SKM-1 treated with dmso at 0.1 percent for 144 hours (cell line): ENCODE data around the gene RASA3.

ENCODE experiments used
- DNase-seq: peaks from one replicate; lab custom pipeline; 2025; ENCODE audit not compliant: unreplicated experiment; lab: John Stamatoyannopoulos, UW

RASA3 gene

DNA sequence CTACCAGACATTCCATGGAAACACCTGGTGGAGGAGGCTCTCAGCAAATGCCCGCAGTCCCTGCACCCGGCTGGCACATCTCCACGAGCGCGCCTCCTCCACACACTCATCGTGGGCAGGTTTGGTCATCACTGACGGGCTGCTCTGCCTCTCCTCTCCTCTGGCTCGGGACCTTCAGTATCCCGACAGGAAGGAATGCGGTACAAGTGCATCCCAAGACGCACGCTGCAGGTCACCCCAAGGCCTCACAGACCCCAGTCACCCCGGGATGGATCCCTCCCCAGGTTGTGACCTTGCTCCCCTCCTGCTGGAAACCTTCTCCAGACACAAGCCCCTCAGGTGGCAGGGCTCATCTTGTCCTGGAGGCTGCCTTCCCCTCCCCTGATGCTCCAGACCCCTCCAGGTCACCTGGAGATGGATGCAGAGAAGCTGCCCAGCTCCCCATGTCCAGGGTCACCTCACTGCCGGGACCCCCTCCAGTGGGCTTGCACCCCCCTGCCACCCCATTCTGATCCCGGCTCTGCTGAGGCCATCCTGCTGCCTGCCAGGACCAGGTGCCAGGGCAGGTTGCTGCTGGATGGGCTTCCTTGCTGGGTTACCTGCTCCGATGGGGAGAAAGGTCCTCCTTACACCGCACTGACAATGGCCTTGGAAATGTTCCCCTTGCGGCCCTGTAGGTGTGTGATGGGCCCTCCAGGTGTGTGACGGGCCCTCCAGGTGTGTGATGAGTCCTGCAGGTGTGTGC lies 188.4 kb downstream of the RASA3 start:
- no peak for DNase-seq

DNA sequence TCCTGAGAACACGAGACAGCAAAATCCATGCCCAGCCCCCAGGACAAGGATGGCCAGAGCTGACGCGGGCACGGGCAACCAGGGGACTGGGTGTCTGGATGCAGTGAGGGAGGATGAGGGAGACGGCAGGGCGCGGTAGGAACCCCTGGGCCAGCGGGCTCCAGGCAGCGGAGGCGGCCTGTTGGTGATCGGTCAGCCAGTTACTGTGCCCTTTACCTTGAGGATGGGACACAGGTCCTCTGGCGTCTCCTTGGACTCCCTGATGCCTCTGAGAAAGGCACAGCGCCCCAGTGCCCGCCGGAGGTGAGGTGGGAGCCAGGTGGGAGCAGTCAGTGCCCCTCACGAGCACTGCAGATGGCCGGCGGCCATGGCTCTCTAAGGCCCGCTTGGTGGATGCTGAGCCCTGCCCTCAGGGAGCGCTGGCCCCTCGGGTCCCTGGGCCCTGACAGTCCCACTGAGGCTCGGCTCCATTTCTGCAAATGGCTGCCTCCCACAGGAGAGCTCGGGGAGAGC lies 189.8 kb downstream of the RASA3 start:
- no peak for DNase-seq

DNA sequence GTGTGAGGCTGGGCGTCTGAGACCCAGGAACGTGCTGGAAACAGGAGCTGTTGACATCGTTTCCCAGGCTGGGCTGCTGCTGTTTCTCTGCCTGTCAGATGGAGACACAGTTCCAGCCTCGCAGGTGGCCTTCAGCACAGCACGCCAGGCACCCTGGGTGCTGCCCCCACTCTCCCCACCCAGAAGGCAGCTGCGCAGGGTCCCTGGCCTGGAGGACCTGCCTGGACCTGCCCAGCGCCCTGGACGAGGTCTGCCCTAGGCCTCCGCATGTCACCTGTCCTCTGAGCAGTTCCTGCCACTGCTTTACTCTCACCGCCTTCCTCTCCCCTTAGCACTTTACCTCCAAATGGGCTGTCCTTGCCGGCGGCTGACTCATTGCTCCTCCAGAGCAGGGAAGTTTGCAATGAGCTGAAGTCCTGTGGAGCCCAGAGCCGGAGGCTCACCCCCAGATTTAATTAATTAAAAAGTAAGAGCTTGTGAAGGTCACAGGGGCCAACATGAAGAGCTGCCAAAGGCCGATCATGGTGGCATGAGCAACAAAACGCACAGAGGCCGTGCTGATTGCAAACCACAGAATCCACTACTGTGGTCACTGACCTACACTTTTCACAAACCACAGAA lies 190.7 kb downstream of the RASA3 start:
- DNase-seq, result no peak

DNA sequence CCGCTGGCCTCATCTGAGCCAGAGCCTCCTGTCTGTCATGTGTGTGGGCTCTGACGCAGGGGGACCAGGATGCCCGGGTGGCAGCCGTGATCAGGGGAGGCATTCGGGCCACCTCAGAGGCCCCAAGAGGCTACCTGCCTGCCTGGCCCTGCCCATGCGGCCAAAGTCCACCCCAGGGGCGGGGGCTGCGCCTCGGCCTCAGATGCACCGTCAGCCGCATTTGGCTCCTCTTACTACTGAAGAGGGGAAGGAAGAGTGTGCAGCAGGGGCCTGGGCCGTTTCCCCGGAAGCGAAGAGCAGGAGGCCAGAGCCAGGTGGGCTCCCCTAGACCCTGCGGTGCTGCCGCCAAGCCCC lies 192.5 kb downstream of the RASA3 start:
- DNase-seq, result no peak

DNA sequence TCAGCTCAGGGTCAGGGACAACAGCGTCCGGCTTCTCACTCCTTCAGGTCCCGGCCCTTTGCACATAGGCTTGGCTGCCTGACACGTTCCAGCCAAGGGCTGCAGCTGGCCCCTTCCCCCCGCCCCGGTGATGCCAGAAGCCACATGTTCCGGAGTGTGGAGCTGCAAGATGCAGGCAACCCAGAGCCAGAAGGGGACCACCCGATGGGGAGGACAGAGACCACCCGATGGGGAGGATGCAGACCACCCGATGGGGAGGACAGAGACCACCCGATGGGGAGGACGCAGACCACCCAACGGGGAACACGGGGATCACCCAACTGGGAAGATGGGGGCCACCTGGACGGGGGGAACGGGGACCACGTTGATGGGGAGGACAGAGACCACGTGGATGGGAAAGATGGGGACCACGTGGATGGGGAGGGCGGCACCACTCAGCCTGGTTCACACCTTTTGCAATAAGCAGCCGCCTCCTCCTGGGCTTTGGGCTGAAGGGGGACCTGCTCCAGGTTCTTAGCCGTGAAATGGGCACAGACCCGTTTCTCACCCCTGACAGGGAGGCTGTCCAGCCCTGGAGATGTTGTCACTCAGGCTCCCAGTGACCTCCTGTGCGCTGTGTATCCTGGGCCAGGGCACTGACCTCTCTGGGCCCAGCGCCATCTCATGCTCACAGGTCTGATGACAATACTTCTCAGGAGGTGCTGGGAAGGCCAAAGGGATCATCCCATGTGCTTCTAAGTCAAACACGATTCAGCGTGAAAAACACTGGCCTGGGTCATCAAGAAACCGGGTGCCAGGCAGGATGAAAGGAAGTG lies 193.1 kb downstream of the RASA3 start:
- no peak for DNase-seq

DNA sequence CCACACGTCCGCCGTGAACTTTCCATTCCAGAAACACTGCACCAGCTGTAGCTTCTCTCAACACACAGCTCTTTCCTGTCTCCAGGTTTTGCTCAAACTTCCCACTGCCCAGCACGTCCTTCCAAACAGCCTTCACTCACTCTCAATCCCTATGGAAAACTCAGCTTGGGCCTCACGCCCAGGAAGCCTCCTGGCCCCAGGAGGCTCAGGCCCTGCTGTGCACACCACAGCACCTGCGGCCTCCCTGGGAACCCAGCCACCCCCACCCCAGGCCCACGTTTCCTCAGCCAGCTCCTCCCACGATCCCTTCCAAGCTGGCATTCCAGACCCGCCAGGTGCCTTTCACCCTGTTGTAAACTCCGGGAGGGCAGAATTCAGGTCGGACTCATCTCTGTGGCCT lies 193.7 kb downstream of the RASA3 start:
- DNase-seq, result no peak

DNA sequence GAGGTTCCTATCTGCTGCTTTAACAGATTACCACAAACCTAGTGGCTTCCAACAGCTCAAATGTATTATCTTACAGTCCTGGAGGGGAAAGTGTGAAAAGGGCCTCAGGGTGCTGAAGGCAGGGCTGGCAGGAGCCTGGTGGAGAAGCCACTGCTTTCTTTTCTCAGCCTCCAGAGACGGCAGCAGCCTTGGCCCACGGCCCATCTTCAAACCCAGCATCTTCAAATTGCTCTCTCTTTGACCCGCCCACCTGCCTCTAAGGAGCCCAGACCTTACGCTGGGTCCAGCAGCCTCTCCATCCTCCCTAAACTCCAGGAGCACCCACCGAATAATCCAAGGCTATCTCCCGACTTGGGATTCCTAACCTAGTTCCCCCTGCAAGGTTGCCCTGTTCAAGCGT lies 194.2 kb downstream of the RASA3 start:
- DNase-seq, result no peak

DNA sequence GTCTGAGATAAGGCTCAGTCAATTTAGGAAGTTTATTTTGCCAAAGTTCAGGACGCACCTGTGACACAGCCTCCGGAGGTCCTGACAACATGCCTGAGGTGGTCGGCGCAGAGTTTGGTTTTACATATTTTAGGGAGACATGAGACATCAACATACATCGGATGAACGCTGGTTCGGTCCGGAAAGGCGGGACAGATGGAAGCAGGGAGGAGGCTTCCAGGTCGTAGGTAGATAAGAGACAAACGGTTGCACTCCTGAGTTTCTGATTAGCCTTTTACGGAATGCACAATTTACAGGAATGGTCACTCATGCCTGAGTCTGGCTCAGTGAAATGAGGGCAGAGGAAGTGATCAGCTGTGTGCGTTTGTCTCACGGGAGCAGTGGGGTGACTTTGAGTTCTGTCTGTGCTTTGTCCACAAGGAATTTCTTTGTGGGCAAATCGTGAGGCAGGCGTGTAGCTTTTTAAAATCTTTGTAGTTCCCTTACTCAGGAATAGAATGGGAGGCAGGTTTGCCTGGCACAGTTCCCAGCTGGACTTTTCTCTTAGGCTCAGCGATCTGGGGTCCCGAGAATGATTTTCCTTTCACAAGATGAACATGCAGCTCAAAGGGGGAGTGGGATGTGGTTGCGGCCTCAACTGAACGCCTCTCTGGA lies 194.8 kb downstream of the RASA3 start:
- no peak for DNase-seq

DNA sequence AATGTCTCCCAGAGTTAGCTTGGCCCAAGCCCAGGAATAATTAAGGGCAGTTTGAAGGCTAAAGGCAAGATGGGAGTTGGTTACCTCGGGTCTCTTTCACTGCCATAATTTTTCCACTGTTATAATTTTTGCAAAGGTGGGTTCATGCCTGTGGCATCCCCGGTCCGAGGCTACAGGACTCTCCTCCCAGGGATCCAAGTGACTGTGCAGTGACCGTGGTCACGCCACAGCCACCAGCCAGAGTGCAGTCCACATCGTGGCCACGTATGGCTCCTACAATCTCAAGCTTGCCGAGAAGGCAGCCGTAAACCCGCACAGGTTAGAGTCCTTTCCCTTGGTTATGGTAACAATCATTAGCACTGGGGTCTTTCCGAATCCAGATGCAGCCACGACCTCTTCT lies 195.3 kb downstream of the RASA3 start:
- no peak for DNase-seq

DNA sequence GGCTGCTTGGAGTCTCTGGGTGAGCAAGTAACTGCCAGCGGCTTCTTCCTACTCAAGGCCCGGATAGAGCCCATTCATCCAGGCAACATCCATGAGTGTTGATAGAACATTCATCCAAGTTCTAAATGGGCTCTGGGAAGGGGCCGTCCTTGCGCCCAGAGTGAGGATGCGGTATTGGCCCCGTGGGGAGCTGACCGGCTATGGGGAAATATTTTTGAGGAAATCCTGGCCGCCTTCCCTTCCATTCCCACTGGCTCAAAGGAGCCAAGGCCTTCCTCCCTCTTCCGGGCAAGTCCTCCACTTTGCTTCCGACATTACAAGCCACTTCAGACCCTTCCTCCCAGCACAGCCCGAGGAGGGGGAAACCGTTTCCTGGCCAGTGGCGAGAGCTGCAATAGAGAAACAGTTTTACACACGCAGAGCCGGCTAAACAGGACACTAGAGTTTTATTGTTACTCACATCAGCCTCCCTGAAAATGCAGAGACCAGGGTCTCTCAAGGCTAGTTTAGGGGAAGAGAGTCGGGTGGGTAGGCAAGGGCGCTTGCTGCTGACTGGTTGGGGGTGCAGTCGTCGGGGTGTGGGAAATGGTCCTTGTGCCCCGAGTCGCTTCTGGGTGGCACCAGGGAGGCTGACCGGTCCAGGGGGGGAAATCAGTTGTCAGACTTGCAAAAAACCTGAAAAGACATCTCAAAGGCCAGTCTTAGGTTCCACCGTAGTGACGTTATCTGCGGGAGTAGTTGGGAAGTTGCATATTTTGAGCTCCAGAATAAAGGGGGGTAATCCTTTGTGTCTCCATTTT lies 196.1 kb downstream of the RASA3 start:
- DNase-seq, result no peak

DNA sequence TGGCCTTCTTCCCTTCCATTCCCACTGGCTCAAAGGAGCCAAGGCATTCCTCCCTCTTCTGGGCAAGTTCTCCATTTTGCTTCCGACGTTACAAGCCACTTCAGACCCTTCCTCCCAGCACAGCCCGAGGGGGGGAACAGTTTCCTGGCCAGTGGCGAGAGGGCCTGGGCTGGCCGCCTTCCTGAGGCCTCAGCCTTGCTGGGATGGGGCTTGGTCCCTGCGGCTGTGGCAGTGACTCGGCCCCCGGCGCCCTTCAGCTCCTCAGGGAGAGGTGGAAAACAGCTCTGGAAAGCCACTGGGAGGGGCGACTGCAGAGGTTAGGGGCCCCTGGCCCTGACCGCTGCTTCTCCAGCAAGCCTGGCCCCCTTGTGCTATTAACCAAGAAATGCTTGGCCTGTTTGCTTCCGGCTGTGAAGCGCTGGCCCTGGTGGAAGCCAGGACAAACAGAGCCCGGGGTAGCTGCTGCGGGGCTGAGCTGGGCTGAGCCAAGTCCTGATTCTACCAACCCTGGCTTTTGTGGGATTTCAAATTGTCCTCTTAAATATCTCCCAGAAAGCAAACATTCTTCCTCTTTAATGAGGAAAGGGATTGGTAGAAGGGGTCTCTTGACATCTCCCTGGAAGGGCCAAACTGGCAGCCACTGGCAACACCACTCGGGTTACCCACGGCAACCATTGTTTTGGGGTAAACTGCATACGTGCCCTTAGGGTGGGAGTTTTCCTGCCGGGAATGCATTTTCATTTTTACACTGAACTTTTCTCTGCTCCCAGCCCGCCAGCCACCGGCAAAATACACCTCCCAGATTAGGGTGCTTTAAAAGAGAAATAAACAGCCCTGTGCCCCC lies 197.2 kb downstream of the RASA3 start:
- no peak for DNase-seq

DNA sequence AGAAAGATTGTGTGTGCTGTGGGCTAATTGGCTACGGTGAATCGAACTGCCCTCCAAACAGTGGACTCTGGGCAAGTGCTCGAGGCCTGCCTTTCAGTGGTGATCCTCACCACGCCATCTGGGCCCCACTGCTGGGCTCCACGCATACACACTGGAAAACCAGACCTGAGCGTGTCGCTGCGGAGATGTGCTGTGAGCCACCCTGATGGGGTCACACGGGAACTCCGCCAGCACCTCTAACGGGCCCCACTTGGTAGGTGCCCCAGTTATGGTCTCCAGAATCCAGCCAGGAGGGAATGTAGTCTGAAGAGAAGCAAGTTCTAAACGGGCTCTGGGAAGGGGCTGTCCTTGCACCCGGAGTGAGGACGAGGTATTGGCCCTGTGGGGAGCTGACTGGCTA lies 197.8 kb downstream of the RASA3 start:
- no peak for DNase-seq

DNA sequence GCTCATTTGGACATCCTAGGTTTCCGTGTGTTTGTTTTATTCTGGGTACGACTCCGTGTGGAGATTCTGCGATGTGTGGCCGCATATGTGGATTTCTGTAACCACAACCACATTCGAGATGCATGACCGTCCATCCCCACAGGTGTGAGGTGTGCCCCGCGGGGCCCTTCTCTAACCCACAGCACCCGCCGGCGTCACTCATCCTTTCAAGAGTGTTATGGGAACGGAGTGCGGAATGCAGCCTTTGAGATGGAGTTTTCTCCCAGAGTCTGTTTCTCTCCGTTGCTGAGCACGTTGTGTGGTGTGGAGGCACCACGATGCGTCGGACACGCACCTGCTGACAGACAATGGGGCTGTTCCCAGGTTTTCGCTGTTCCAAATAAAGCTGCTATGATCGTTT lies 198.5 kb downstream of the RASA3 start:
- no peak for DNase-seq

DNA sequence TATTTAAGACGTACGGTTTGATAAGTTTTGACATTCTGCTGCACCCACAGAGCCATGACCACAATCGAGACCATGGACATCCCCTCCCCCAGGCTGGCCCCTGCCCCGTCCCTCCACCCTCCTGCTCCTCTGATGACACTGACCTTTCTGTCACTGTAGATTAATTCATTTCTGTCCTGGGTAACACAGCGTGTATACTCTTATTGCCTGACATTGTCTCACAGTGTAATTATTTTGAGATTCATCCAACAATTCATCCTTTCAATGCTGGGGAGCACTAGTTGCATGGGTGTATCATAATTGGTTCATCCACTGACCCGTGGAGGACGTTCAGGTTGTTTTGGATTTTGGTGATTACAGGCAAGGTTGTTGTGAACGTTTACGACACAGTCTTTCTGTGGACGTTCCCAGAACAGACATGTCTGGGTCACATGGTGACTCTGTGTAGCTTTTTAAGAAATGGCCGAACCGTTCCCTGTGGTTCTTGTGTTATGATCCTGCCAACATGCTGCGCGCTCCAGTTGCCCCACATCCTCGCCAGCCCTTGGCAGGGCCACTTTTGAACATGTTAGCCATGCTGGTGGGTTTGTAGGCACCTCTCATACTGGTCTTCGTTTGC lies 200.5 kb downstream of the RASA3 start:
- DNase-seq, result no peak

DNA sequence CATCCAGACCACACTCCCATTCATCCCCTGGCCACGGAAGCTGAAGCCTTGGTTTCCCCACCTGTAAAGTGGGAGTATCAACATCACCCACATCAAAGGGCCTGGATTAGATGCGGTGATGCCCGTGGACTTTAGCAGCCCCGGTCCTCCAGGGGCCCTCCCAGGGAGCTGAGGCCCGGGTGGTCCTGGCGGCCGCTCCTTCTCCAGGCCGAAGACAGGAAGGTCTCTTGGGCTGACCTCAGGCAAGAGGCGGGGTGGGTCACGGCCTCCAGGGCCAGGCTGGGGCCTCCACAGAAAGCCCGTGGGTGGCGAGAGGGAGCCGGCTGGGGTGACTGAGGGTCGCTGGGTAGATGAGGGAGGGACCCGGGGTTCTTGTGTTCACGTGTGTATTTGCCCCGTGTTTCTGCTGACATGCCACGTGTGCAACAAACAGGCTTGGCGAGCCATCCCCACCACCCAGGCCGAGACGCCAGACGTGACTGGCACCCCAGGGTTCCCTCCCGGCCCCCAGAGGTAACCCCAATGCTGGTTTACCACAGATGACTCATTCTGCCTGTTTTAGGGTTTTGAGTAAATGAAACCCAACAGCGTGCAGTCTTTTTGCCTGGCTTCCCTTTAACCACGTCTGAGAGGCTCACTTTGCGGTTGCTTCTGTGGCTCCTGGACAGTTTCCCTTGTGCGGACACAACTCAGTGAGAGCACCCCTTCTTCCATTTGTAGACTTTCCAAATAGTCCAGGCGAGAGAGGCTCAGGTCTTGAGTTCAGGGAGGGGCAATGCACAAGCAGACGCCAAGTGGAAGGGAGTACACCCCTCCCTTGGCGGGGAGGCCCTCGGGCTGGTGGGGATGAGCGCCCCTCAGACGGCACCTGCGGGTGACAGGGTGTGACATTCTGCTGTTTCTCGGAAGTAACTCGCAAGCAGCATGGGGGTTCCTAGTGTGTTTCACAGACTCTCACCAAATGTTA lies 201.5 kb downstream of the RASA3 start:
- no peak for DNase-seq

DNA sequence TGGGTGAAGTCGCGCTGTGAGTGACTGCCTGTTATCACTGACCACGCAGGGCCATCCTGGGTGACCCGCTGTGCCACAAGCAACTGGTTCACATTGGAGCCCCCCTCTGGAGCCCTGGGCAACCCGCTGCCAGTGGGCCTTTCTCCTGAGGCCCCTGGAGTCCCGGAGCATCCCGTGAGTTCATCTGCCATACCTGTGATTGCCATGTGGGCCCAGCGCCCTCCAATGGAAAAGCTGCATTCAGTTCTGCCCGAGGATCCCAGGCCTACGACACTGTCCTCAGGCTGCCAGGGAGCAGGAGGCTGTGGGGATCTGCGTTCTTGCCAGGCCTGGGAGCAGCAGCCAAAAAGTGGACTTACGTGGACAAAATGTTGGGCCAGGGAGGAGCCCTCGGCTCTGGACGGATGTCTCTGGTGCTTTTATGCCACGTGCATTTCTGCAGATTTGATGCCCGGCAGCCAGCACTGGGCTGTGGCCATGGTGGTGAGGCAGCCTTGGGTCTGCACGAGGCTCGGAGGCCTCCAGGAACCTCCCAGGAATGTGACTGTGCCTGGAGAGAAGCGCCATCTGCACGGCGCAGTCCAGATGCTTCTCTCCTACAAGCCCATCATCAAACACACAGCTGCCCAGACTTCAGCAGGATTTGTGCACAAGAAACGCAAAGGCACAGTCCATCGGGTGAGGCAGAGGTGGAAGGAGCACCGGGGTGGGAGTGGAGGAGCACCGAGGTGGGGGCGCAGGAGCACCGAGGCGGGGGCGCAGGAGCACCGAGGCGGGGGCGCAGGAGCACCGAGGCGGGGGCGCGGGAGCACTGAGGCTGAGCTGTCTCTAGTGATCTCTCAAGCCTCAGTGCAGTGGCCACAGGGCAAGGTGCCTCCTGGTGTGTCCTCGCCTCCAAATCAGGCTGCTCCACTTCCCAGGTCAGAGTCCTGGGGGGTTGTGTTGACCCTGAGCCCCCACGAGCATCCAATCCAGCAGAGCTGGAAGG lies 202.5 kb downstream of the RASA3 start:
- no peak for DNase-seq
